HT-29 (cell line): ENCODE measurements around the gene ANKRD28. TPM values are rescaled to one million over a fixed set of nuclear protein-coding genes. Genes with fewer than 3 reads are reported as not detected.

Experiments used
- DNase-seq: peaks from one replicate; pipeline ENCODE4 v3.0.0-alpha.2; 2015; ENCODE audit warnings: low spot score
- total RNA-seq: library from RNA; depleted of rRNA; stranded (reverse); fragments of >200 nt; shearing (Covaris generic); gene quantifications from 2 replicates; pipeline ENCODE4 v1.2.3, GENCODE V29; 2014

ANKRD28 gene
- total RNA-seq, 1 experiment from 2014 or later, result 21.4 TPM

GRCh38 chr3:15803921-15804320 is 6.1 kb upstream of the ANKRD28 start:
- DNase-seq, result no peak

GRCh38 chr3:15801298-15801697 is 3.5 kb upstream of the ANKRD28 start:
- DNase-seq, result no peak

GRCh38 chr3:15800780-15801179 is 3.0 kb upstream of the ANKRD28 start:
- no peak for DNase-seq

GRCh38 chr3:15800327-15800726 is 2.5 kb upstream of the ANKRD28 start:
- DNase-seq, result no peak

GRCh38 chr3:15798533-15799245 is 910 bp upstream of the ANKRD28 start:
- no peak for DNase-seq

- peak; percentile 32 for DNase-seq
These were observed 773 bp downstream of the ANKRD28 start for GRCh38 chr3:15796771-15797641.

GRCh38 chr3:15796331-15796730 is 1.4 kb downstream of the ANKRD28 start:
- no peak for DNase-seq

GRCh38 chr3:15795651-15796308 is 2.0 kb downstream of the ANKRD28 start:
- no peak for DNase-seq

GRCh38 chr3:15794842-15795650 is 2.7 kb downstream of the ANKRD28 start:
- no peak for DNase-seq

GRCh38 chr3:15794303-15794771 is 3.4 kb downstream of the ANKRD28 start:
- no peak for DNase-seq

- DNase-seq, result no peak
These were observed 6.3 kb downstream of the ANKRD28 start for GRCh38 chr3:15791525-15791924.

- DNase-seq, result no peak
These were observed 9.8 kb downstream of the ANKRD28 start for GRCh38 chr3:15787941-15788340.

GRCh38 chr3:15787526-15787925 is 10.3 kb downstream of the ANKRD28 start:
- no peak for DNase-seq

GRCh38 chr3:15783361-15783969 is 14.3 kb downstream of the ANKRD28 start:
- no peak for DNase-seq

- DNase-seq, result no peak
These were observed 15.3 kb downstream of the ANKRD28 start for GRCh38 chr3:15782429-15782828.

GRCh38 chr3:15781637-15782402 is 16.0 kb downstream of the ANKRD28 start:
- DNase-seq, result no peak

- DNase-seq, result no peak
These were observed 16.6 kb downstream of the ANKRD28 start for GRCh38 chr3:15781131-15781530.

GRCh38 chr3:15779111-15779510 is 18.7 kb downstream of the ANKRD28 start:
- no peak for DNase-seq

- DNase-seq, result no peak
These were observed 19.4 kb downstream of the ANKRD28 start for GRCh38 chr3:15778332-15778858.
